HT-29 (cell line): ENCODE results near the gene HTR2B. TPM values are rescaled to one million over a fixed set of nuclear protein-coding genes. Genes with fewer than 3 reads are reported as not detected.
"Not testable (repeated sequence)": the region's sequence is repeated elsewhere in the genome, so short reads cannot be mapped to it uniquely, and the experiment has no call there.

Experiments used
- DNase-seq: peaks from one replicate; pipeline ENCODE4 v3.0.0-alpha.2; 2015; ENCODE audit warnings: low spot score
- small RNA-seq: library from RNA; depleted of rRNA; stranded (forward); fragments of <200 nt; gene quantifications from one replicate; pipeline ENCODE3, GENCODE V24; 2014
- total RNA-seq: library from RNA; depleted of rRNA; stranded (reverse); fragments of >200 nt; shearing (Covaris generic); gene quantifications from 2 replicates; pipeline ENCODE4 v1.2.3, GENCODE V29; 2014; rRNA removed

HTR2B gene
- total RNA-seq, 1 experiment from 2014 or later = not detected

DNA sequence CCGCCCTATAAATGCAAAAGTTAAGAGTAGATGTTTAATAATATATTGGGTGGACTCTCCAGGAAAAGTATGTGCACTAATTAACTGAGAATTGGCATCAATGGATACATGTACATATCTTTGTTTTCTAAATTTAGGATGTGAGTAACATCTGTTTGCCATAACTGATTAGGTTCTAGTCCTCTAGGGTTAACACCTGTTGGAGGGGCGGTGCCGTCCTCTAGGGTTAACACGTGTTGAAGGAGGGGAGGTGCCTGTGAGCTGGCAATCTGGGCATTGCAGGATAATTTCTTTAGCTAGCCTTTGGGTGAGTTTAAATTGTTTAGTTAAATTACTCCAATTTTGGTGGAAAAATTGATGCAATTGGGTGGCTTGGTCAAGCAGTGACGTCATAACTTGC lies 30.9 kb downstream of the HTR2B start:
- no peak for DNase-seq

- no peak for DNase-seq
These were observed 36.1 kb downstream of the HTR2B start for GRCh38 chr2:231088754-231089153.

DNA sequence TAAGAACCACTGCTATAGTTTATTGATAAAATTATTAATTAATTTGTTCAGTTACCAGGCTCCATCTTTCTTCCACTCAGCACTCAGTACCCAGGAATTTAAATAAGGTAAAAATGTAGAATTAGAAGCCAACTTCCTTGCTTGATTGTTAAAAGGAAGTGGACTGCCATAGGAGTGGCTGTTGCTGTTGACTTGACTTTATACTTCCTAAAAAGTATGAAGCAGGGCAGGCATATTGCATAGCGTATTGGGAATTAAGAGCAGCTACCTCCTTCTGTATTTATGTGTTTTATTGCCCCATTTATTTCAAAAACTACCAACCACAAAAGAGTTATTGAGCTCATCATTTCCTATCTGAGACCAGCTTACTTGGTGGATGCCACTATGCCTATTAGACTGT lies 40.3 kb downstream of the HTR2B start:
- DNase-seq = no peak

DNA sequence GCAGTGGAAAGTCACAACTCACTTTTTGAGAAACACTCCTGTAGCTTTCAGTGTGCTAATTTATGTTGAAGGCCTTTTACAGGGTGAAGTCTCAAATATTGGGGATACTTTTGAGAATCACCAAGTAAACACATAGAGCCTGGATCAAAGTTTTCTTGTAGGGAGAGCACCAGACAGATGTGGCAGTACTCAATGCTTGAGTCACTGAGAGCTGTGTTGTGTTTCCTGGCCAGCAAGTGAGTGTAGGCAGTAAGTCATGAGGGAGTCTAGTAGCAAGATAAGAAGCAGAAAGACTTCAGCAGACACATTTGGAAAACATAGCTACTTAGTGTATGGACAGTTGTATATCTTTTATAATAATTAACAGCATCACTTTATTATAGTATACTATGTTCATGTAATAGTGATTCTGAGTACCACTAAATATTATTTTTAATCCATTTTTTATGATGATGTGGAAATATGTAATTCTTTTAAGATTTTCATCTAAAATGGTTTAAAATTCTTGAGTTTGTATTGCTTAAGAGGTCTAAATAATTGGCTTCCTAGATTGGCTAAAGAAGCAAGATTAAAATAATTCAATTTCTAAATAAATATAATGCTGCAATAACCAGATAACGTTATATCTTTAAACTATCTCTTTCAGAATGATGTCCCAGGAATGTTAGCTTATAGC lies 55.3 kb downstream of the HTR2B start:
- DNase-seq = no peak

- no peak for DNase-seq
These were observed 56.2 kb downstream of the HTR2B start for GRCh38 chr2:231068525-231069222.

DNA sequence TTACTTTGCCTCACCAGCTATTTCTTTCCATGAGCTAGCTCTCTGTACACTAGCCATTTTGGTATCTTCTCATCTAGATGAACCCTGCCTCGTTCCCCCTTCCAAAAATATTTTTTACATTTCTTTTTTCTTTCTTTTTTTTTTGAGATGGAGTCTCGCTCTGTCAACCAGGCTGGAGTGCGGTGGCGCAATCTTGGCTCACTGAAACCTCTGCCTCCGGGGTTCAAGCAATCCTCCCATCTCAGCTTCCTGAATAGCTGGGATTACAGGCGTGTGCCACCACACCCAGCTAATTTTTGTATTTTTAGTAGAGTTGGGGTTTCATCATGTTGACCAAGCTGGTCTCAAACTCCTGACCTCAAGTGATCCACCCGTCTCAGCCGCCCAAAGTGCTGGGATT lies 57.3 kb downstream of the HTR2B start:
- DNase-seq = not testable (repeated sequence)

- no peak for DNase-seq
These were observed 58.9 kb downstream of the HTR2B start for GRCh38 chr2:231065966-231066365.

- no peak for DNase-seq
These were observed 61.5 kb downstream of the HTR2B start for GRCh38 chr2:231063347-231063746.

DNA sequence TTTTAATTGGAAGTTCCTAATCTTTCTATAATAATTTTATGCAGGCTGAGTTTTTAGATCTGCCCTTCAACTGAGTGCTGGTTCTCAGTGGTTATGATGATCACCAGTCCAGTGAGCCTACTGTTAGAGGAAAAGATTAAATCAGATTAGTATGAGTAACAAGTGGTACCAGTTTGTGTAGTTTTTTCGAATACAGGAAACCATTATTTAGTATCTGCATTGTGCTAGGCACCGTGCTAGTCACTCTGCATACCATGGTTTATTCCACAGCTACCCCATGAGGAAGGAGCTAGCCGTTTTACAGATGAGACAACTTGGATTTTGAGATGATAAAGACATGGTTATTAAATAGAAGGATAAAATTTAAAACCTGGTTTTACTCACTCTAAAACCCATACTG lies 62.1 kb downstream of the HTR2B start:
- DNase-seq = no peak

DNA sequence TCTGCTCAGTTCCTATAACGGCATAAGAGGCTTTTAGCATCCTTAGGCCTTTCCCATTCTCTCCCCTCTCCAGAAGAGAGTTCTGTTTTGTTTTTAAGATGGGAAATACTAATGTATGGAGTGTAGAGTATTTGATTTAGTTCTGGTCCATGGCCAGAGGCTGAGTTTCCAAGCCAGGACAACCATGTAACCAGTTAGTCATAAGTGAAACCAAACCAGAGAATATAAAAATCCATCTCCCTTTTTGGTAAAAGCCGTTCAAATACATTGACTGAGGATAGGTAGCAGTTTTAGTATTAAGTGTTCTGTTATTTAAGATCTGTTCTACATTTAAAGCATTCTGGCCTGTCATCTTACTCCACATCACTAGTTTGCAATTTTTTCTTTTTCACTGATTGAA lies 65.1 kb downstream of the HTR2B start:
- no peak for DNase-seq

DNA sequence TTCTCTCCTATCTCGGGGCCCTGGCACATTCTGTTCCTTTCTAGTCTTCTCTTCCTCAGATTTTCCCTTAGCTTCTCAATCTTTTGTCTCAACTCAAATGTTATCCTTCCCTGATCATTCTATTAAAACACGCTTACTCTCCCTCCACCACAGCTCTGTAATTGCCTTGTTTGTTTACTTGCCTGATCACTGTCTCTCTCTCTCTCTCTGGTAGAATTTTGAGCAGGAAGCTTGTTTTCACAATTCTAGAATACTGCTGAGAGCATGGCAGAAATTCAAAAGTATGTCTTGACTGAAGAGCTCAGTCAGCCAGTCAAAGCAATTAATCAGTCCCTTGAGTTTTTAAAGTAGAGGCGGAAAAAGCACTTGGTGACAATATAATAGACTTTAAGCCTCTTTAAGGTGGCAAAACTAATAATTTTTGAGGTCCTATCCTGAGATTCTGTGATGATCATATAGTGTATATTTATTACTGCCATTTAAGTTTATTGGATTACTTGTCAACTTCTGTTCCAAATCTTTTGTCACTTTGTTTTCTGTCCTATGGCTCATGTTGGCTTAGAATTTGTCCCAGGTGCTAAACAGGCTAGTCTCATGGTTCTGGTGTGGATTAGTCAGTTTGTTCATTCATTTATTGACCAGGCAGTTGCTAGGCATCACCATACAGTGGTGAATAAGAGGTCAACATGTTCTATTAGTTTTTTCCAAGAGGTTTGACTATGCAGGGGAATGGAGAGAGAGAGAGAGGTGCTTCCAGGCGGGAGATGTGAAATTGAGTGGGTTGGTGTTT lies 65.9 kb downstream of the HTR2B start:
- DNase-seq = no peak

Small RNA genes within 50 kb of the gene (small RNA-seq; reads per million reads assigned to genes)
- not detected for gene RNU1-93P

Other genes starting within 250 kb of the HTR2B start
- not detected in 2 replicates for gene GPR55, start 199.8 kb downstream of the HTR2B start, total RNA-seq
- not detected in 2 replicates for gene SPATA3, start 128.9 kb downstream of the HTR2B start, total RNA-seq
- 2.1 and 4.1 TPM in 2 replicates for gene C2orf72, start 87.5 kb downstream of the HTR2B start, total RNA-seq
- 72.0 and 93.3 TPM in 2 replicates for gene PSMD1, start 68.2 kb downstream of the HTR2B start, total RNA-seq
- 26.2 and 29.7 TPM in 2 replicates for gene ARMC9, start 73.6 kb upstream of the HTR2B start, total RNA-seq